GM19324 (cell line): ENCODE data around the gene TTC6.
"Not testable (repeated sequence)": the region's sequence is repeated elsewhere in the genome, so short reads cannot be mapped to it uniquely, and the experiment has no call there.

Source experiments
- ATAC-seq: cut with Tn5 transposase; IDR thresholded peaks from one replicate; pipeline ENCODE4 v1.9.1; 2021; ENCODE audit warnings: mild to moderate bottlenecking, moderate library complexity; ENCODE audit not compliant: unreplicated experiment, low FRiP score

TTC6 gene

GRCh38 chr14:37594971-37595808, at the start of gene TTC6, which contains the start of gene FOXA1:
TTC6 (plus strand) TSS chr14:37595629; CDS start chr14:37622065, 26,436 bp downstream.
FOXA1 (minus strand) TSS chr14:37595249; CDS start chr14:37594972, 277 bp downstream.
- ATAC-seq = no peak

- ATAC-seq = no peak
Measured at GRCh38 chr14:37546621-37547447, 48.6 kb upstream of the TTC6 start.

- no peak for ATAC-seq
Measured at GRCh38 chr14:37550511-37550910, 44.9 kb upstream of the TTC6 start.

- no peak for ATAC-seq
Measured at GRCh38 chr14:37551119-37551518, 44.3 kb upstream of the TTC6 start.

GRCh38 chr14:37553935-37554550, 41.4 kb upstream of the TTC6 start:
- no peak for ATAC-seq

- not testable (repeated sequence) for ATAC-seq
Measured at GRCh38 chr14:37555596-37555995, 39.8 kb upstream of the TTC6 start.

GRCh38 chr14:37558740-37559139, 36.7 kb upstream of the TTC6 start:
- no peak for ATAC-seq

- no peak for ATAC-seq
Measured at GRCh38 chr14:37559386-37559785, 36.0 kb upstream of the TTC6 start.

- no peak for ATAC-seq
Measured at GRCh38 chr14:37563189-37563588, 32.2 kb upstream of the TTC6 start.

GRCh38 chr14:37565550-37565949, 29.9 kb upstream of the TTC6 start:
- no peak for ATAC-seq

GRCh38 chr14:37566811-37567371, 28.5 kb upstream of the TTC6 start:
- ATAC-seq = no peak

- ATAC-seq = no peak
Measured at GRCh38 chr14:37569729-37570128, 25.7 kb upstream of the TTC6 start.

- ATAC-seq = no peak
Measured at GRCh38 chr14:37571391-37571790, 24.0 kb upstream of the TTC6 start.

GRCh38 chr14:37573356-37573755, 22.1 kb upstream of the TTC6 start:
- ATAC-seq = no peak

- ATAC-seq = no peak
Measured at GRCh38 chr14:37579274-37579673, 16.2 kb upstream of the TTC6 start.

GRCh38 chr14:37580146-37580545, 15.3 kb upstream of the TTC6 start:
- ATAC-seq = no peak

- ATAC-seq = no peak
Measured at GRCh38 chr14:37583358-37584210, 11.8 kb upstream of the TTC6 start.

- no peak for ATAC-seq
Measured at GRCh38 chr14:37584211-37585100, 11.0 kb upstream of the TTC6 start.

- ATAC-seq = no peak
Measured at GRCh38 chr14:37585101-37585511, 10.3 kb upstream of the TTC6 start.
